Colonic mucosa (tissue), 4 donors: ENCODE measurements around the gene IGSF22. TPM values are rescaled to one million over a fixed set of nuclear protein-coding genes. Genes with fewer than 3 reads are reported as not detected.

Experiments used
- DNase-seq: peaks from one replicate; pipeline ENCODE4 v3.0.0-alpha.2; 2020
- H3K27ac ChIP-seq: fragments of 200-600 bp; one replicate; pipeline ENCODE4 v1.8.0; 2021
- H3K27me3 ChIP-seq: fragments of 200-600 bp; one replicate; pipeline ENCODE4 v1.8.0; 2021
- H3K36me3 ChIP-seq: fragments of 200-600 bp; one replicate; pipeline ENCODE4 v1.8.0; 2021
- H3K4me1 ChIP-seq: fragments of 200-600 bp; one replicate; pipeline ENCODE4 v1.8.0; 2021; ENCODE audit warnings: mild to moderate bottlenecking
- H3K4me3 ChIP-seq: fragments of 200-600 bp; one replicate; pipeline ENCODE4 v1.8.0; 2021
- H3K9ac ChIP-seq, 2 donors: one replicate each; pipeline ENCODE4 v1.7.0; 2013; ENCODE audit warnings: control low read depth in 2 of 2, low read depth in 2 of 2, low read length in 2 of 2
- H3K9me3 ChIP-seq: fragments of 200-600 bp; one replicate; pipeline ENCODE4 v1.8.0; 2021
- CTCF ChIP-seq: fragments of 200-600 bp; IDR thresholded peaks from one replicate; pipeline ENCODE4 v1.8.0; 2022; ENCODE audit warnings: antibody characterized with exemption, mild to moderate bottlenecking
- intact Hi-C: fragments of 100-400 bp; cut with DNase I; formaldehyde crosslinking; loops from one replicate; pipeline ENCODE4 v1.14.1; 2022
- total RNA-seq, 2 donors: library from RNA; stranded (reverse); fragmentation: NEBNext Ultra II Directional in 1 of 2; extraction: Animal tissue kit (Norgen Biotek cat#: 25700) in 1 of 2; gene quantifications; one replicate each; pipeline ENCODE4 v1.2.1, GENCODE V29; 2021
- donor health status: healthy.
- donor health status: DM: no; HTN: no; CAD: no.
- donor health status: DM: no; HTN: no; CAD: no.

IGSF22 gene
- total RNA-seq, 2 donors from 2014 or later, result 0.42 to 1.3 TPM

GRCh38 chr11:18737642-18738041 is 11.7 kb upstream of the IGSF22 start:
- no peak for TF ChIP-seq CTCF
- no peak overlapping the region for H3K27ac ChIP-seq
- no peak overlapping the region for H3K4me3 ChIP-seq
- H3K36me3 ChIP-seq, result no peaks in the 10 kb centered on the region
- intact Hi-C loops, result loop anchor here (10.0 kb wide), 2 partner anchors 193 to 623 kb away; no protein-coding TSS in a partner anchor
- no peaks in the 10 kb centered on the region for H3K9me3 ChIP-seq
- DNase-seq, result no peak
- no peaks in the 10 kb centered on the region for H3K27me3 ChIP-seq
- H3K4me1 ChIP-seq, result no peaks in the 10 kb centered on the region
- no peak overlapping the region for H3K9ac ChIP-seq

GRCh38 chr11:18736590-18737148 is 10.7 kb upstream of the IGSF22 start:
- H3K4me3 ChIP-seq, result no peak overlapping the region

GRCh38 chr11:18733202-18733601 is 7.2 kb upstream of the IGSF22 start:
- Histone ChIP-seq H3K27me3 (no peaks in the 10 kb centered on the region), H3K4me3 (no peak overlapping the region), H3K36me3 (no peaks in the 10 kb centered on the region), H3K27ac (no peak overlapping the region), H3K4me1 (no peaks in the 10 kb centered on the region), H3K9ac (no peak overlapping the region), H3K9me3 (no peaks in the 10 kb centered on the region)
- TF ChIP-seq CTCF, result no peak
- no peak for DNase-seq
- intact Hi-C loops, result loop anchor here (10.0 kb wide), 2 partner anchors 188 to 618 kb away; no protein-coding TSS in a partner anchor

More at GRCh38 chr11:18736590-18737148, 10.7 kb upstream of the IGSF22 start:
- DNase-seq, result no peak
- H3K9ac ChIP-seq, result no peak overlapping the region
- no peak for TF ChIP-seq CTCF
- H3K36me3 ChIP-seq, result no peaks in the 10 kb centered on the region
- no peaks in the 10 kb centered on the region for H3K27me3 ChIP-seq
- intact Hi-C loops, result loop anchor here (10.0 kb wide), 2 partner anchors 192 to 622 kb away; no protein-coding TSS in a partner anchor
- H3K4me1 ChIP-seq, result no peaks in the 10 kb centered on the region
- no peak overlapping the region for H3K27ac ChIP-seq
- H3K9me3 ChIP-seq, result no peaks in the 10 kb centered on the region

GRCh38 chr11:18731949-18732821 is 6.2 kb upstream of the IGSF22 start:
- H3K9me3 ChIP-seq, result no peaks in the 10 kb centered on the region
- peak; percentile 52 for DNase-seq
- H3K27ac ChIP-seq, result no peak overlapping the region
- peak; percentile 92 for TF ChIP-seq CTCF
- no peak overlapping the region for H3K4me3 ChIP-seq
- no peaks in the 10 kb centered on the region for H3K27me3 ChIP-seq
- H3K36me3 ChIP-seq, result no peaks in the 10 kb centered on the region
- intact Hi-C loops, result loop anchor here (10.0 kb wide), 2 partner anchors 187 to 617 kb away; no protein-coding TSS in a partner anchor
- H3K4me1 ChIP-seq, result no peaks in the 10 kb centered on the region
- no peak overlapping the region for H3K9ac ChIP-seq

GRCh38 chr11:18731441-18731840 is 5.5 kb upstream of the IGSF22 start:
- no peaks in the 10 kb centered on the region for H3K27me3 ChIP-seq
- H3K27ac ChIP-seq, result no peak overlapping the region
- no peak for TF ChIP-seq CTCF
- H3K4me3 ChIP-seq, result no peak overlapping the region
- H3K4me1 ChIP-seq, result no peaks in the 10 kb centered on the region
- H3K9ac ChIP-seq, result no peak overlapping the region
- DNase-seq, result no peak
- H3K36me3 ChIP-seq, result no peaks in the 10 kb centered on the region
- intact Hi-C loops, result loop anchor here (10.0 kb wide), 2 partner anchors 187 to 617 kb away; no protein-coding TSS in a partner anchor
- no peaks in the 10 kb centered on the region for H3K9me3 ChIP-seq
